Measurements from ENCODE around the gene GPR107. TPM values are rescaled to one million over a fixed set of nuclear protein-coding genes. Genes with fewer than 3 reads are reported as not detected.

The GPR107 gene
- total and polyA plus RNA-seq, 2 experiments from 2014 or later: 10.6 to 25.6 TPM

GRCh38 chr9:130100681-130101080 is 47.0 kb downstream of the GPR107 start:
- H3K4me2 ChIP-seq: no peak overlapping the region
- H3K27ac ChIP-seq: no peak overlapping the region
- H3K36me3 ChIP-seq (replicated peaks; ENCODE audit: insufficient read depth, low read depth): peaks cover 3% of the 10 kb centered on the region
- H2AFZ ChIP-seq: no peak overlapping the region
- H3K4me3 ChIP-seq: no peak overlapping the region
- no peak for DNase-seq (ENCODE audit: low spot score)
- WGBS (ENCODE audit: low lambda C conversion rate, missing lambda C conversion rate): 98% methylated on average over 3 of the region's 3 CpGs
- H3K9me3 ChIP-seq (ENCODE audit: low read depth): no peaks in the 10 kb centered on the region
- H3K79me2 ChIP-seq: no peaks in the 10 kb centered on the region
- no peaks in the 10 kb centered on the region for H3K27me3 ChIP-seq
- no peaks in the 10 kb centered on the region for H3K4me1 ChIP-seq (ENCODE audit: insufficient read depth)
- H3K9me2 ChIP-seq (replicated peaks; ENCODE audit: insufficient read depth): no peaks in the 10 kb centered on the region
- TF ChIP-seq EZH2 (IDR thresholded peaks at IDR 0.05; ENCODE audit: borderline replicate concordance) (no peak), EZH2phosphoT487 (IDR thresholded peaks at IDR 0.05; ENCODE audit: low read depth, severe bottlenecking, unreplicated experiment) (no peak), CTCF (IDR thresholded peaks at IDR 0.05; ENCODE audit: poor library complexity) (no peak)
- no peaks in the 10 kb centered on the region for H4K20me1 ChIP-seq (ENCODE audit: insufficient read depth, poor library complexity, severe bottlenecking)

GRCh38 chr9:130101915-130102314 is 48.2 kb downstream of the GPR107 start:
- no peaks in the 10 kb centered on the region for H3K9me2 ChIP-seq (replicated peaks; ENCODE audit: insufficient read depth)
- no peaks in the 10 kb centered on the region for H3K9me3 ChIP-seq (ENCODE audit: low read depth)
- peaks cover 3% of the 10 kb centered on the region for H3K36me3 ChIP-seq (replicated peaks; ENCODE audit: insufficient read depth, low read depth)
- no peak overlapping the region for H3K4me2 ChIP-seq
- H3K4me1 ChIP-seq (ENCODE audit: insufficient read depth): no peaks in the 10 kb centered on the region
- 48% methylated on average over 9 of the region's 9 CpGs for WGBS (ENCODE audit: low lambda C conversion rate, missing lambda C conversion rate)
- H3K79me2 ChIP-seq: no peaks in the 10 kb centered on the region
- H2AFZ ChIP-seq: no peak overlapping the region
- TF ChIP-seq CTCF (IDR thresholded peaks at IDR 0.05; ENCODE audit: poor library complexity): no peak
- TF ChIP-seq EZH2 (IDR thresholded peaks at IDR 0.05; ENCODE audit: borderline replicate concordance): no peak
- no peak for TF ChIP-seq EZH2phosphoT487 (IDR thresholded peaks at IDR 0.05; ENCODE audit: low read depth, severe bottlenecking, unreplicated experiment)
- H4K20me1 ChIP-seq (ENCODE audit: insufficient read depth, poor library complexity, severe bottlenecking): no peaks in the 10 kb centered on the region
- H3K4me3 ChIP-seq: no peak overlapping the region
- no peak overlapping the region for H3K27ac ChIP-seq
- H3K27me3 ChIP-seq: no peaks in the 10 kb centered on the region
- DNase-seq (ENCODE audit: low spot score): no peak

GRCh38 chr9:130104491-130105193 is 50.9 kb downstream of the GPR107 start:
- WGBS (ENCODE audit: low lambda C conversion rate, missing lambda C conversion rate): 90% methylated on average over 4 of the region's 4 CpGs
- Histone ChIP-seq H4K20me1 (ENCODE audit: insufficient read depth, poor library complexity, severe bottlenecking) (no peaks in the 10 kb centered on the region), H3K9me2 (replicated peaks; ENCODE audit: insufficient read depth) (no peaks in the 10 kb centered on the region), H3K27me3 (no peaks in the 10 kb centered on the region), H3K27ac (no peak overlapping the region), H3K4me3 (no peak overlapping the region), H3K4me2 (no peak overlapping the region), H3K36me3 (replicated peaks; ENCODE audit: insufficient read depth, low read depth) (peaks cover 3% of the 10 kb centered on the region), H3K79me2 (no peaks in the 10 kb centered on the region), H3K9me3 (ENCODE audit: low read depth) (no peaks in the 10 kb centered on the region), H3K4me1 (ENCODE audit: insufficient read depth) (no peaks in the 10 kb centered on the region), H2AFZ (no peak overlapping the region)
- TF ChIP-seq CTCF (IDR thresholded peaks at IDR 0.05; ENCODE audit: poor library complexity): no peak
- TF ChIP-seq EZH2 (IDR thresholded peaks at IDR 0.05; ENCODE audit: borderline replicate concordance): no peak
- TF ChIP-seq EZH2phosphoT487 (IDR thresholded peaks at IDR 0.05; ENCODE audit: low read depth, severe bottlenecking, unreplicated experiment): no peak
- DNase-seq (ENCODE audit: low spot score): no peak

Data from hepatocyte (in vitro differentiated cells).